ENCODE measurements around the gene TCF12.

TCF12 gene

DNA sequence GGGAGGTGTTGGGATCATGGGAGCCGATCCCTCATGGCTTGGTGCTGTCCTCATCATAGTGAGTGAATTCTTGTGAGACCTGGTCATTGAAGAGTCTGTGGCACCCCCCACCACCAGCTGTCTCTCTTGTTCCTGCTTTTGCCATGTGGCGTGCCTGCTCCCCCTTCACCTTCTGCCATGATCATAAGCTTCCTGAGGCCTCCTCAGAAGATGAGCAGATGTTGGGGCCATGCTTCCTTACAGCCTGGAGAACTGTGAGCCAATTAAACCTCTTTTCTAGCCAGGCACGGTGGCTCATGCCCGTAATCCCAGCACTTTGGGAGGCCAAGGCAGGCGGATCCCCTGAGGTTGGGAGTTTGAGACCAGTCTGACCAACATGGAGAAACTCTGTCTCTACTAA, 420.9 kb downstream of the TCF12 start:
- DNase-seq (ENCODE audit: low read depth), result no peak

Measured in EH (cell line).